KOPT-K1 (cell line): ENCODE measurements around the gene REEP6.
"Not testable (repeated sequence)": the region's sequence is repeated elsewhere in the genome, so short reads cannot be mapped to it uniquely, and the experiment has no call there.

Source experiments
- H3K27ac ChIP-seq: fragments of 200-600 bp; sonication (generic); 2 replicates; pipeline ENCODE4 v1.5.1; 2016; ENCODE audit warnings: antibody characterized with exemption, mild to moderate bottlenecking, low read depth, low read length; ENCODE audit not compliant: poor library complexity, severe bottlenecking
- H3K36me3 ChIP-seq: fragments of 200-600 bp; sonication (generic); 2 replicates; pipeline ENCODE4 v1.5.1; 2017; ENCODE audit warnings: antibody characterized with exemption, mild to moderate bottlenecking, low read length, moderate library complexity; ENCODE audit not compliant: insufficient read depth
- H3K9me3 ChIP-seq: fragments of 200-600 bp; sonication (generic); 2 replicates; pipeline ENCODE4 v1.5.1; 2017; ENCODE audit warnings: antibody characterized with exemption, low read length, mild to moderate bottlenecking; ENCODE audit not compliant: insufficient read depth, poor library complexity, severe bottlenecking

Gene REEP6

DNA sequence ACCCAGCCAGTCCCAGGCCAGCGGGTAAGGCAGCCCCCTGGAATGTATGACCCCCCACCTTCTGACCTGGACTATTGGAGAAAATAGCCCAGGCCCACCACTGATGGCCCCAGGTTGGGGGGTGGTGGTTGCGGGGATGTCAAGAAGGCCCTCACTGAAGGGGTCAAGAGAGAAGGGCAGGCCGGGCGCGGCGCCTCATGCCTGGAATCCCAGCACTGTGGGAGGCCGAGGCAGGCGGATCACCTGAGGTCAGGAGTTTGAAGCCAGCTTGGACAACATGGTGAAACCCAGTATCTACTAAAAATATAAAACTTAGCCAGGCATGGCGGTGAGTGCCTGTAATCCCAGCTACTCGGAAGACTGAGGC, 23.3 kb downstream of the REEP6 start:
- H3K9me3 ChIP-seq: no peaks in the 10 kb centered on the region
- H3K36me3 ChIP-seq: no peaks in the 10 kb centered on the region
- H3K27ac ChIP-seq: no peak overlapping the region

DNA sequence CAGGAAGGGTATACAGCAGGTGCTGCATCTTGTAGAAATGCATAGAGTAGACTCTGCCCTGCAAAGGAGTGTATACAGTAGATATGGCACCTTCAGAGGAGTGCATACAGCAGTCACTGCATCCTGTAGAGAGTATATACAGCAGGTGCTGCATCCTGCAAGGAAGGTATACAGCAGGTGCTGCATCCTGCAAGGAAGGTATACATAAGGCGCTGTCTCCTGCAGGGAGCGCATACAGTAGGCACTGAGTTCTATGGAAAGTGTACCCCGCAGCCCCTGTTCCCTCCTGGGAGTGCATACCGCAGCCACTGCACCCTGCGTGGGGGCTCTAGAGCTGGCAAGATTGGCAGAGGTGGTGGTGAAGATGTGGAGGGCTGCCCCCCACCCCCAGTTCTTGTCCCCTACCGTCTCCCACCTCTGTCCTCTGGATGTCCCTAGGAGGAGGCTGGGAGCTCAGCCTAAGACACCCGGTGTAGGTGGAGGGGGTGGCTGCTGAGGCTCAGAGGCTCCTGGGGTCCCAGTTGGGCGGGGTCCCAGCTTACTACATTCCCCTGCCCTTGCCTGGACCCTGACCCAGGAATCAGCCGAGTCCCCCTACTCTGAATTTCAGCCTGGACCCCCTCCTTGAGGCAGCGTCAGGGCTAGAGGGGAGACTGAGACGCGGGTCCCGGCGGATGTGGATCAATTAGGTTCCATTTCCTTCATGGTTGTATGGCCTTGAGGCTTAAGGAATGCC, 24.2 kb downstream of the REEP6 start:
- no peak overlapping the region for H3K27ac ChIP-seq
- no peaks in the 10 kb centered on the region for H3K9me3 ChIP-seq

DNA sequence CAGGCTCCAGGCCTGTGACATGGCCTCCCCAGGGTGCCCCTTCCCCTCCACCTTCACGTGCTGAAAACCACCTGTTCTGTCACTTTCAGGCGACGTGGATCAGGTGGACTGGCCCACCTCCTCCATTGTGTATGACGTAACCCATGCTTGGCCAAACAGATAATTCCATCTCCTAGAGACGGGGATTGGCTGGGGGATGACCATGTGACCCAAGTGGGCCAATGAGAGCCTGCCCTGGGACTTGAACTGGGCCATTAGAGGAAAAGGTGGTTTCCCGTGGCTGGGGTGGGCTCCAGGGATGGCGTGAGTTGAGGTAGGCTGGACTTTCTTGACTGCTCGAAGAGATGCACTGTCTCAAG, 25.4 kb downstream of the REEP6 start:
- no peaks in the 10 kb centered on the region for H3K9me3 ChIP-seq

More for the DNA sequence above, 24.2 kb downstream of the REEP6 start:
- no peaks in the 10 kb centered on the region for H3K36me3 ChIP-seq

DNA sequence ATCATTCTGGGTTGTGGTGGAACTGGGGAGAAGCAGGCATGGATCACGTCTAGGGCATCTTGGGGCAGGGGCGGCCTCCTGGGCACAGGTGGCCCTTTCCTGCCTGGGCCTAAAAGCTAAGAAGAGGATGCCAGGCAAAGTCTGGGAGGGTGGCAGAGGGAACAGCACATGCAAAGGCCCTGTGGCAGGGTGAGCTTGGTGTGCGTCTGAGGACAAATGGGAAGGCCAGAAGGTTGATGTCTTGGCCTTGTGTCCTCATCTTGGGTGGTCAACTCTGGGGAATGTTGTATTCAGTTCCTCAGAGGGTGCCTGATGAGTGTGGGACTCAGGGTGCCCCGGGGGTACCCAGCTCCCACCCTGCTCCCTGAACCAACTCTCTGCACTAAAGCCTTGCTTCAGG, 27.5 kb downstream of the REEP6 start:
- Histone ChIP-seq H3K36me3 (no peaks in the 10 kb centered on the region), H3K27ac (no peak overlapping the region), H3K9me3 (no peaks in the 10 kb centered on the region)

More for the DNA sequence above, 25.4 kb downstream of the REEP6 start:
- no peaks in the 10 kb centered on the region for H3K36me3 ChIP-seq
- no peak overlapping the region for H3K27ac ChIP-seq

DNA sequence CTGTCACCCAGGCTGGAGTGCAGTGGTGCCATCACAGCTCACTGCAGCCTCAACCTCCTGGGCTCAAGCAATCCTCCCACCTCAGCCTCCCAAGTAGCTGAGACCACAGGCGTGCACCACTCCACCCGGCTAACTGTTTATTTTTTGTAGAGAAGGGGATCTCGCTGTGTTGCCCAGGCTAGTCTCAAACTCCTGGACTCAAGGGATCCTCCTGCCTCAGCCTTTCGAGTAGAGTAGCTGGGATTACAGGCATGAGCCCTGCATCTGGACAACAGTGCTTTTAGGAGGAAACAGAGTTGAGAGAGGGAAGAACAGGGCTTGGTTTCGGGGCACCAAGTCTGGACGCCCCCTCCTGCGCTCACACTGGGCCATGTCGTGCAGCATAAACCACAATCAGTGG, 28.8 kb downstream of the REEP6 start:
- not testable (repeated sequence) for H3K36me3 ChIP-seq

DNA sequence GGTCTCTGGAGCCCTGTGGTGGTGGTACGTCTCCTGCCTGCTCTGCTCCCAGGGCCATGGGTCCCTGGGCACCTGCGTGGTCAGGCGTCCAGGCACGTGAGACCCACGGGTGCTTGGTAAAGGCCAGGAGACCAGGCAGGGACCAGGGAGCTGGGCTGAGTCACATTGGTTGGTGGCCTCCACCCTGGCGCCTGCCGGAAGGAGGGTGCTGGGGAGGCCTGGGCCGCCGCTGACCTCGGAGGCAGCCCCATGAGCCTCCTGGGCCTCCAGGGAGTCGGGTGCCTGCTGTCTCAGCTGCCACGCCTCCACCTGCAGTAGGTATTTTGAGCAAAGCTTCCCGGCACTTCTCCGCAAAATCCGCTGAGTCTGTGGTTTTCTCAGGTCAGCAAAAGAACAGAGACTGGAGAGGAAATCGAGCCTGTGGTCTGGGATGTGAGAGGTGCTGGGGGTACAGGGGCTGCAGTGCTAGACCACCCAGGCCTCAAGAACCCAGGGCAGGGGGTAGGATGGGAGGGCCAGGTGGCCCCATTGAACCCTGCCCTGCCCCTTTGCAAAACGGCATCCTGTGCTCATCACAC, 29.3 kb downstream of the REEP6 start:
- Histone ChIP-seq H3K27ac (no peak overlapping the region), H3K9me3 (no peaks in the 10 kb centered on the region), H3K36me3 (no peaks in the 10 kb centered on the region)

More for the DNA sequence above, 28.8 kb downstream of the REEP6 start:
- H3K27ac ChIP-seq, H3K9me3 ChIP-seq: not testable (repeated sequence)

DNA sequence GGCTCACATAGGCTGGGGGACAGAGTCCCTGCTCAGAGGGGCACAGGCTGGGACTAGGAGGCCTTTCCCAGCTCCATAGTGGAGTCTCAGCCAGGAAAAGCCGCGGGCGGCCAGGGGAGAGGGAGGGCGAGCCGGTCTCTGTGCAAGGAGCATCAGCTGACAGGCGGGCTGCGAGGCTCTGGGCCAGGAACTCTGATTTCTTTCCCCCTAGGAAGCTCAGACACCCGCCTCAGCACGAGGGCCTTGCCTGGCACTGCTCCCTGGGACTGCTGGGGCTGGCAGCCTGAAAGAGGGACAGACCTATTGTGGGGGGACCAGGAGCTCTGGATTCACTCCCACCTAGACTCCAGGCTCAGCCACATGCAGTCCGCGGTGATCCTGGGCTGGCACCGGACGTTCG, 30.7 kb downstream of the REEP6 start:
- Histone ChIP-seq H3K36me3 (no peaks in the 10 kb centered on the region), H3K9me3 (no peaks in the 10 kb centered on the region), H3K27ac (no peak overlapping the region)

DNA sequence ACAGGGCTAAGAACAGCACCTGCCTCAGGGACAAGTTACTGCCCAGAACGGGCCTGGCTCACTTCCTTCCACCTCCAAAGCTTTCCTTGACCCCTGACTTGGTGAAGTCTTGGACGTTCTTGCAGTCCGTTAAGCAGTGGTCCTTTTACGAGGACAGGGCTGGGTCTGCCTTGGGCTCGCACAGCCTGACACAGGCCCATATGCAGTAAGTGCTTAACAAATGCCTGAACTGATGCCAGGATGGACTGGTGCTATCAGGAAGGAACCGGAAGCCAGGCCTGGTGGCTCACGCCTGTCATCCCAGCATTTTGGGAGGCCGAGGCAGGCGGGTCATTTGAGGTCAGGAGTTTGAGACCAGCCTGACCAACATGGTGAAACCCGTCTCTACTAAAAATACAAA, 31.1 kb downstream of the REEP6 start:
- Histone ChIP-seq H3K9me3 (no peaks in the 10 kb centered on the region), H3K36me3 (no peaks in the 10 kb centered on the region), H3K27ac (no peak overlapping the region)

DNA sequence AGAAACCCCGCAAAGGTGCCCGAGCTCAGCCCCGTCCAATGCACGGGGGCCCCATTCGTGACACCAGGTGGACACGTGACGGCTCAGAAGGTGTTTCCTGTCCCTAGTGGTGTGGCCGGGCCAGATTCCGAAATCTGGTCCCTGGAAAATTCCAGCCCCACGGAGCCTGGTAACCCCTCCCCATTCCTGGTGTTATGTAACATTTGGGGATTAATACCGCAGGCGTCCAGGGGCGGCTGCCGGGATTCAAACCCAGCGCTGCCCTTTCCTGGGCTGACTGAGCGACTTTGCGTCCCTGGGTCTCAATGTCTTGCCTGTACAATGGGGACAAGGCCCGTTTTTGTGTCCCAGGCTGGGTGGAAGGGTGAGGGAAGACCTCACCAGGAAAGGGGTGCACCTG, 31.9 kb downstream of the REEP6 start:
- Histone ChIP-seq H3K36me3 (no peaks in the 10 kb centered on the region), H3K27ac (no peak overlapping the region), H3K9me3 (no peaks in the 10 kb centered on the region)

DNA sequence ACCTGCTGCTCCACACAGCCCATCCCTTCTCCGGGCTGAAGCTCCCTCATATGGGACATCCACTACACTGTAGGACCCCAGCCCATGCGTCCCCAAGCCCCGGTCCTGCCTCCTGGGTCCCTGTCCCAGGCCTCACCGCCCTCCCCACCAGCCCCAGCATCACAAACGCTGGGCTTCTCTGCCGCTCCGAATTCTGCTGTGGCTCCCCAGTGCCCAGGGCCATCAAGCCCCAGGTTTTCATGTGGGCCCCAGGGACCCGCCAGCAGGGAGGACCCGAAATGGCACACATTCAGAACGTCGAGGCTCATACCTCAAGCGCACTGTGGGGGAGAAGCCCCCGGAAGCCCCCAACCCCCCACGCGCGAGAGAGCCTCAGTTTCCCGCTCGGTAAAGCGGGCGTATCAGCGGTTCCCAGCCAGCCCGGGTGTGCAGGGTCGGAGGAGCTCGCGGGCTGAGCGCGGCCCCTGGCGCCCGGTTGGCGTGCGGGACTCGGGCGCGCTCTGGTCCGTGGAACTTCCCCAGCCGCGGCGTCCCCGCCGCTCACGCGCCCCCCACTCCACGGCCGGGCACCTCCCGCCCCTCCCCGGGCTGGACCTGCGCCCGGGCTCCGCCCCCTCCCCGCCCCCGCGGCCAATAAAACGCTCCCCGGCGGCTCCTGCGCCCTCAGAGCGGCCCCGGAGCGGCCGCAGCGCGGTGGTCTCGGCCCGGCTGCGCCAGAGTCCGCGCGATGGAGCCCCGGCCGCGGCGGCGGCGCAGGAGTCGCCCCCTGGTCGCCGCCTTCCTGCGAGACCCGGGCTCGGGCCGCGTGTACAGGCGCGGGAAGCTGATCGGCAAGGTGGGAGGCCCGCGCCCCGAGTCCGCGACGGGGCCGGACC, 32.7 kb downstream of the REEP6 start, which contains the start of gene PLK5:
TSS of gene PLK5 (plus strand) at position 666 of the 875 bp plus-strand sequence. CDS start 2,920 bp downstream, outside the sequence.
- H3K9me3 ChIP-seq: no peaks in the 10 kb centered on the region
- H3K27ac ChIP-seq: no peak within 1 kb of the TSS
- no peaks in the 10 kb centered on the region for H3K36me3 ChIP-seq

DNA sequence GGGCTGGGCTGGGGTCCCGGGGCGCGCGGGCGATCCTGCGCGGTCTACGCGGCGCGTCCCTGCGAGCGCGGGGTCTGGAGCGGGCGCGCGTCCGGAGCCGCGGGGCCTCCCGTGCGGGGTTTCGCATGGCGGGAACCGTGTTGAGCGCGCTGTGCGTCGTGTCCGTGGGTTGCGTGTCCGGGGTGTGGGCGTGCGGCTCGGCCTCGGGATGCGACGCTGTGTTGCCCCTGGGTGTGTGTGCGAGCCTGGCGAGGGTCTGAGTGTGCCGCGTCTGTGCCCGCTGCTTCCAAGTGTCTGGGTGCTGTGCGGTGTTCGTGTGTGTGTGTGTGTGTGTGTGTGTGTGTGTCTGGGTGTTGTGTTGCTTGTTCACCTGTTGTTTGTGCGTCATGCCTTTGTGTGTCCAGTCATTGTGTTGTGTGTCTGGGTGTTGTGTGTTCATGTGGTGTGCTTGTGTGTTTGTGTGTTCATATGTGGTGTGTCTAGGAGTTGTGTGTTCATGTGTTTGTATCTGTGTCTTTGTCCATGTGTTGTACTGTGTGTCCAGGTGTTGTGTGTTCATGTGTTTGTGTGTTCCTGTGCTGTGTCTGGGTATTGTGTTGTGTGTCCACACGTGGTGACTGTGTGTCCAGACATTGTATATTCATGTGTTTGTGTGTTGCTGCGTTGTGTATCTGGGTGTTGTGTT, 33.4 kb downstream of the REEP6 start:
- H3K27ac ChIP-seq: no peak overlapping the region
- no peaks in the 10 kb centered on the region for H3K36me3 ChIP-seq
- no peaks in the 10 kb centered on the region for H3K9me3 ChIP-seq

DNA sequence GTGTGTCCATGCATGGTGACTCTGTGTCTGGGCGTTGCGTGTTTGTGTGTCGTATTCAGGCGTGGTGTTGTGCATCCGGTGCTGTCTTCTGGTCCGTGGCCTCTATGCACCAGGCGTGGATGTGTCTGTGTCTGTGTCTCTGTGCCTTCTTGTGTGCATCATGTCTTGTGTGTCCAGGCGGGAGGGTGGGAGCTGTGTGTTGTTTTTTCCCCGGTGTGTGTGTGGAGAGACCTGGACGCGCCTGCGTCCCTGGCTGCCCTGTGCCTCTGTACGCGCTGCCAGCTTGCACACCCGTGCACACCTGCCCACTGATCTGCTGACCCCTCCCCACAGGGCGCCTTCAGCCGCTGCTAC, 34.0 kb downstream of the REEP6 start:
- Histone ChIP-seq H3K36me3 (no peaks in the 10 kb centered on the region), H3K27ac (no peak overlapping the region), H3K9me3 (no peaks in the 10 kb centered on the region)

DNA sequence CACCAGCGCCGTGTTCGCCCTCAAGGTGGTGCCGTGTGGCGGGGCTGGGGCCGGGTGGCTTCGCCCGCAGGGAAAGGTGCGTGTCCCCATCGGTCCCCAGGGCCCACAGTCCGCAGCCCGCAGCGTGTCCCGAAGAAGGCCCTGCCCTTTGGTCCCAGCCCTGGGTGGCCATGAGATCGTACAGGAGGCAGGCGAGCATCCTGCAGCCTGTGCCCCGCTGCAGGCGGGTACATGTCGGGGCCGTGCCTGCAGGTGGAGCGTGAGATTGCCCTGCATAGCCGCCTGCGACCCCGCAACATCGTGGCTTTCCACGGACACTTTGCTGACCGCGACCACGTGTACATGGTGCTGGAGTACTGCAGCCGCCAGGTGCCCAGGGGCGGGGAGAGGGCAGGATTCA, 34.4 kb downstream of the REEP6 start:
- Histone ChIP-seq H3K9me3 (no peaks in the 10 kb centered on the region), H3K27ac (no peak overlapping the region), H3K36me3 (no peaks in the 10 kb centered on the region)

DNA sequence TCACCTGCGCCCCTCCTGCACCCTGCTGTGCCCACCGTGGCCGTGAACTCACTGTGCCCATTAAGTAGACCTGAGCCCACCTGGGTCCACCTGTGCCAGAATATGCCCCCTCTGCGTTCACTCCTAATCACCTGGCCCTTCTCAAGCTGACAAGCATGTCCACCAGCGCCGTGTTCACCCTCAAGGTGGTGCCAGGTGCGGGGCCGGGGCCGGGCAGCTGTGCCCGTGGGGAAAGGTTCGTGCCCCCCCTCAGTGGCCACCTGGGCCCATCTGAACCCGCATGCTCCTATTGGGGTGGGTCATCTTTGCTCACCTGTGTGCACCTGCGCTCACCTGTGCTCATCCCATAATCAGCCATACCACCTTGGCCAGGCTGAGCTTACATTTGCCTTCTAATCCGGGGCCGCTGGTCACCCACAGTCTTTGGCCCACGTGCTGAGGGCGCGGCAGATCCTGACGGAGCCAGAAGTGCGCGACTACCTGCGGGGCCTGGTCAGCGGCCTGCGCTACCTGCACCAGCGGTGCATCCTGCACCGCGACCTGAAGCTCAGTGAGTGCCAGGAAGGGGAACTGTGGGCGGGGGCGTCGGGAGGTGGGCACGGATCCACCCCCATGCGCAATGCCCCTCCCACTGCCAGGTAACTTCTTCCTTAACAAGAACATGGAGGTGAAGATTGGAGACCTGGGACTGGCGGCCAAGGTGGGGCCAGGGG, 35.2 kb downstream of the REEP6 start:
- Histone ChIP-seq H3K27ac (no peak overlapping the region), H3K36me3 (no peaks in the 10 kb centered on the region)

More for the DNA sequence above, 35.2 kb downstream of the REEP6 start:
- H3K9me3 ChIP-seq: no peaks in the 10 kb centered on the region
